22Rv1 (cell line): ENCODE results near the gene KLHL30.

Source experiments
- CTCF ChIP-seq: fragments of 450-650 bp; IDR thresholded peaks from 2 replicates; pipeline ENCODE4 v1.5.1; 2017; ENCODE audit warnings: mild to moderate bottlenecking
- ZFX ChIP-seq: fragments of 450-650 bp; IDR thresholded peaks from 2 replicates; pipeline ENCODE4 v1.6.1; 2017; ENCODE audit warnings: antibody characterized with exemption, borderline replicate concordance

DNA sequence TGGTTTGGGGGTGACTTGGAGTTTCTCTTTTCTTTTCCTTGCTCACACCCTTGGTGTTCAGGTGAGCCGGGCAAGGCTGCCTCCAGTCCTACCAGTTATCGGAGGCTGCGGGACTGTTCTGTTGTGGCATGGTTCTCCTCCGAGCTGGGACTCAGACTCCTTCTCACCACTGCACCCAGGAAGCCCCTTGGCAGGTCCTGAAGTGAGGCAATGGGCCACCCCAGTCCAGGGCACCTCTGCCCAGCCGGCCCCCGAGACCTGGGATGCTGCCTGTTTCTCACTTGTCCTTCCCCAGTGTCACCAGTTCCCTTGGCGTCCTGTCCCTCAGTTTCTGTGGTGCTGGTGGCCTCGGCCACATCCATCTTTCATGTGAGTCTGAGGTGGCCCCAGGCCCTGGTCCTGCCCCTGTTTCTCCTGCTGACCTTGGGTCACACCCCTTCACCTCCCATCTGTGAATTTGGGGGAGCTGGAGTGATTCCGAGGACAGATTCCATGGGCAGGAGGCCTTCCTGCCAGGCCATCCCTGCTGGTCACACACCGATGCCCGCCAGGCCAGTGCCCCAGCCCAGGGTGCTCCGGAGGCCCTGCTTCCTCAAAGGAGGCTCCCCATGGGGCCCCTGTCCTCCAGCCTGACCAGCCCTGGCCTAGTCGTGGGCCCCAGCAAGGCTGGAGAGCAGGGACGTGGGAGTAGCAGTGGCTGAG lies 6.6 kb upstream of the KLHL30 start:
- TF ChIP-seq ZFX (no peak), CTCF (no peak)
